Activated CD8-positive, alpha-beta memory T cell treated with anti-CD3 and anti-CD28 coated beads, Interleukin-2, amount 10 ng/mL, durations not matched to agents 7 days and 5 days (primary cell): Measurements from ENCODE around the gene IFT88. TPM values are rescaled to one million over a fixed set of nuclear protein-coding genes. Genes with fewer than 3 reads are reported as not detected.

Source experiments
- ATAC-seq: fragments of 150-1000 bp; cut with Tn5 transposase; one replicate; pipeline ENCODE4 v1.10.0; 2021; ENCODE audit warnings: moderate library complexity
- CTCF ChIA-PET: fragments of 350-600 bp; sonication (Branson Sonifier 250); formaldehyde crosslinking; loops from one replicate; lab custom pipeline; 2021; ENCODE audit warnings: antibody characterized with exemption; lab: Charles Lee
- DNase-seq: peaks from one replicate; pipeline ENCODE4 v3.0.0-alpha.2; 2020
- H3K27ac Mint-ChIP-seq: one replicate; pipeline ENCODE4 v1.8.0; 2021; ENCODE audit warnings: mild to moderate bottlenecking, mixed read lengths
- H3K27me3 Mint-ChIP-seq: one replicate; pipeline ENCODE4 v1.8.0; 2021; ENCODE audit warnings: mixed read lengths
- H3K36me3 Mint-ChIP-seq: one replicate; pipeline ENCODE4 v1.8.0; 2021; ENCODE audit warnings: mild to moderate bottlenecking, mixed read lengths
- H3K4me1 Mint-ChIP-seq: one replicate; pipeline ENCODE4 v1.8.0; 2021; ENCODE audit warnings: mixed read lengths
- H3K4me3 Mint-ChIP-seq: one replicate; pipeline ENCODE4 v1.8.0; 2021; ENCODE audit warnings: mild to moderate bottlenecking, moderate library complexity, mixed read lengths
- H3K9me3 Mint-ChIP-seq: one replicate; pipeline ENCODE4 v1.8.0; 2022; ENCODE audit warnings: low read depth, mixed read lengths
- total RNA-seq, 2 experiments: library from RNA; stranded (reverse); gene quantifications; one replicate each; pipeline ENCODE4 v1.2.3, GENCODE V29; 2021

IFT88 gene
- total RNA-seq, 2 experiments from 2014 or later: 5.4 to 6.4 TPM

GRCh38 chr13:20610006-20610405 lies 43.0 kb downstream of the IFT88 start:
- Mint-ChIP-seq H3K36me3 (no peaks in the 10 kb centered on the region), H3K9me3 (no peaks in the 10 kb centered on the region)

GRCh38 chr13:20616059-20616797 lies 49.3 kb downstream of the IFT88 start:
- CTCF ChIA-PET: no interaction called here
- ATAC-seq (no peak), DNase-seq (no peak)
- no peak overlapping the region for H3K4me3 Mint-ChIP-seq
- no peaks in the 10 kb centered on the region for H3K9me3 Mint-ChIP-seq
- no peaks in the 10 kb centered on the region for H3K36me3 Mint-ChIP-seq
- no peak overlapping the region for H3K27ac Mint-ChIP-seq
- no peaks in the 10 kb centered on the region for H3K27me3 Mint-ChIP-seq
- no peaks in the 10 kb centered on the region for H3K4me1 Mint-ChIP-seq

More at GRCh38 chr13:20610006-20610405, 43.0 kb downstream of the IFT88 start:
- no peak for ATAC-seq
- Mint-ChIP-seq H3K4me1 (no peaks in the 10 kb centered on the region), H3K4me3 (no peak overlapping the region), H3K27me3 (no peaks in the 10 kb centered on the region), H3K27ac (no peak overlapping the region)
- CTCF ChIA-PET: no interaction called here
- DNase-seq: no peak

GRCh38 chr13:20623000-20623399 lies 56.0 kb downstream of the IFT88 start:
- CTCF ChIA-PET: no interaction called here
- Mint-ChIP-seq H3K4me1 (no peaks in the 10 kb centered on the region), H3K36me3 (peaks cover 12% of the 10 kb centered on the region), H3K27ac (no peak overlapping the region), H3K27me3 (no peaks in the 10 kb centered on the region), H3K4me3 (no peak overlapping the region), H3K9me3 (peaks cover 5% of the 10 kb centered on the region)
- DNase-seq (no peak), ATAC-seq (no peak)

GRCh38 chr13:20624213-20624612 lies 57.3 kb downstream of the IFT88 start:
- Mint-ChIP-seq H3K4me1 (no peaks in the 10 kb centered on the region), H3K9me3 (peaks cover 5% of the 10 kb centered on the region), H3K4me3 (no peak overlapping the region), H3K27me3 (no peaks in the 10 kb centered on the region), H3K27ac (no peak overlapping the region), H3K36me3 (peaks cover 12% of the 10 kb centered on the region)
- DNase-seq (no peak), ATAC-seq (no peak)
- CTCF ChIA-PET: no interaction called here

GRCh38 chr13:20633802-20634201 lies 66.8 kb downstream of the IFT88 start:
- Mint-ChIP-seq H3K27ac (no peak overlapping the region), H3K27me3 (no peaks in the 10 kb centered on the region), H3K4me3 (no peak overlapping the region), H3K4me1 (peaks cover 4% of the 10 kb centered on the region), H3K36me3 (no peaks in the 10 kb centered on the region), H3K9me3 (no peaks in the 10 kb centered on the region)
- CTCF ChIA-PET: no interaction called here
- ATAC-seq (no peak), DNase-seq (no peak)

- CTCF ChIA-PET: no interaction called here
- no peak for DNase-seq
- Mint-ChIP-seq H3K4me1 (peaks cover 4% of the 10 kb centered on the region), H3K9me3 (no peaks in the 10 kb centered on the region), H3K27ac (no peak overlapping the region), H3K27me3 (no peaks in the 10 kb centered on the region), H3K36me3 (no peaks in the 10 kb centered on the region), H3K4me3 (no peak overlapping the region)
- no peak for ATAC-seq
Measured at GRCh38 chr13:20636079-20636478, 69.1 kb downstream of the IFT88 start.

GRCh38 chr13:20637811-20638210 lies 70.9 kb downstream of the IFT88 start:
- Mint-ChIP-seq H3K9me3 (no peaks in the 10 kb centered on the region), H3K4me3 (no peak overlapping the region), H3K36me3 (no peaks in the 10 kb centered on the region), H3K27me3 (no peaks in the 10 kb centered on the region), H3K4me1 (peaks cover 4% of the 10 kb centered on the region), H3K27ac (no peak overlapping the region)
- DNase-seq: no peak
- CTCF ChIA-PET: no interaction called here
- ATAC-seq: no peak

- Mint-ChIP-seq H3K27me3 (no peaks in the 10 kb centered on the region), H3K4me3 (no peak overlapping the region), H3K36me3 (no peaks in the 10 kb centered on the region), H3K9me3 (no peaks in the 10 kb centered on the region), H3K4me1 (no peaks in the 10 kb centered on the region), H3K27ac (no peak overlapping the region)
- DNase-seq: no peak
- no peak for ATAC-seq
- CTCF ChIA-PET: no interaction called here
Measured at GRCh38 chr13:20647758-20648157, 80.8 kb downstream of the IFT88 start.

- CTCF ChIA-PET: no interaction called here
- no peaks in the 10 kb centered on the region for H3K4me1 Mint-ChIP-seq
- DNase-seq (no peak), ATAC-seq (no peak)
- H3K36me3 Mint-ChIP-seq: no peaks in the 10 kb centered on the region
- H3K27ac Mint-ChIP-seq: no peak overlapping the region
- no peaks in the 10 kb centered on the region for H3K27me3 Mint-ChIP-seq
- no peaks in the 10 kb centered on the region for H3K9me3 Mint-ChIP-seq
- H3K4me3 Mint-ChIP-seq: no peak overlapping the region
Measured at GRCh38 chr13:20652946-20653345, 86.0 kb downstream of the IFT88 start.

- Mint-ChIP-seq H3K36me3 (no peaks in the 10 kb centered on the region), H3K27me3 (no peaks in the 10 kb centered on the region), H3K4me3 (no peak overlapping the region), H3K4me1 (no peaks in the 10 kb centered on the region), H3K27ac (no peak overlapping the region), H3K9me3 (no peaks in the 10 kb centered on the region)
- ATAC-seq: no peak
- CTCF ChIA-PET: no interaction called here
- no peak for DNase-seq
Measured at GRCh38 chr13:20654156-20654555, 87.2 kb downstream of the IFT88 start.

- ATAC-seq (no peak), DNase-seq (no peak)
- CTCF ChIA-PET: no interaction called here
- Mint-ChIP-seq H3K4me3 (no peak overlapping the region), H3K36me3 (no peaks in the 10 kb centered on the region), H3K9me3 (no peaks in the 10 kb centered on the region), H3K27ac (no peak overlapping the region), H3K4me1 (no peaks in the 10 kb centered on the region), H3K27me3 (no peaks in the 10 kb centered on the region)
Measured at GRCh38 chr13:20658451-20659040, 91.6 kb downstream of the IFT88 start.

GRCh38 chr13:20664351-20664750 lies 97.4 kb downstream of the IFT88 start:
- no peaks in the 10 kb centered on the region for H3K36me3 Mint-ChIP-seq
- DNase-seq (no peak), ATAC-seq (no peak)
- no peaks in the 10 kb centered on the region for H3K27me3 Mint-ChIP-seq
- no peak overlapping the region for H3K4me3 Mint-ChIP-seq
- H3K27ac Mint-ChIP-seq: no peak overlapping the region
- no peaks in the 10 kb centered on the region for H3K9me3 Mint-ChIP-seq
- CTCF ChIA-PET: no interaction called here
- no peaks in the 10 kb centered on the region for H3K4me1 Mint-ChIP-seq

- Mint-ChIP-seq H3K4me3 (no peak overlapping the region), H3K27me3 (no peaks in the 10 kb centered on the region), H3K9me3 (no peaks in the 10 kb centered on the region), H3K27ac (no peak overlapping the region), H3K4me1 (peaks cover 2% of the 10 kb centered on the region), H3K36me3 (no peaks in the 10 kb centered on the region)
- ATAC-seq: no peak
- CTCF ChIA-PET: no interaction called here
- DNase-seq: no peak
Measured at GRCh38 chr13:20666948-20667347, 100.0 kb downstream of the IFT88 start.

GRCh38 chr13:20667857-20668437 lies 101.0 kb downstream of the IFT88 start:
- CTCF ChIA-PET: interaction anchor here (1.3 kb wide), 1 partner anchor 36 kb away, joined by 4 read pairs; no protein-coding TSS in a partner anchor
- no peak for DNase-seq
- H3K9me3 Mint-ChIP-seq: no peaks in the 10 kb centered on the region
- peaks cover 2% of the 10 kb centered on the region for H3K4me1 Mint-ChIP-seq
- peak; percentile 33 for ATAC-seq
- no peak overlapping the region for H3K27ac Mint-ChIP-seq
- H3K27me3 Mint-ChIP-seq: no peaks in the 10 kb centered on the region
- no peaks in the 10 kb centered on the region for H3K36me3 Mint-ChIP-seq
- no peak overlapping the region for H3K4me3 Mint-ChIP-seq
